Testis (tissue), 3 donors: Measurements from ENCODE around the gene SH2D3C. TPM values are rescaled to one million over a fixed set of nuclear protein-coding genes. Genes with fewer than 3 reads are reported as not detected.

Source experiments
- DNase-seq: peaks from one replicate; pipeline ENCODE4 v3.0.0-alpha.2; 2019
- H3K27ac ChIP-seq, 2 donors: fragments of 200-600 bp; sonication (generic); one replicate each; pipeline ENCODE4 v1.5.1; 2019
- H3K27me3 ChIP-seq: fragments of 200-600 bp; sonication (generic); one replicate; pipeline ENCODE4 v1.5.1; 2019
- H3K36me3 ChIP-seq: fragments of 200-600 bp; sonication (generic); one replicate; pipeline ENCODE4 v1.5.1; 2017; ENCODE audit warnings: low read depth; ENCODE audit errors: missing control alignments
- H3K4me1 ChIP-seq: fragments of 200-600 bp; sonication (generic); one replicate; pipeline ENCODE4 v1.5.1; 2019
- H3K4me3 ChIP-seq, 2 donors: fragments of 200-600 bp; sonication (generic); one replicate each; pipeline ENCODE4 v1.5.1; 2017 to 2019
- H3K9me3 ChIP-seq: fragments of 200-600 bp; sonication (generic); one replicate; pipeline ENCODE4 v1.5.1; 2017
- CTCF ChIP-seq, 3 experiments: fragments of 450-650 bp in 2 of 3; fragments of 200-600 bp in 1 of 3; sonication (generic) in 1 of 3; IDR thresholded peaks; one replicate each; pipeline ENCODE4 v1.5.1; 2016 to 2019; ENCODE audit warnings: antibody characterized with exemption in 3 of 3, mild to moderate bottlenecking in 2 of 3, moderate library complexity in 1 of 3
- POLR2A ChIP-seq: fragments of 450-650 bp; IDR thresholded peaks from one replicate; pipeline ENCODE4 v1.6.1; 2017; ENCODE audit warnings: antibody characterized with exemption, mild to moderate bottlenecking, moderate library complexity
- WGBS, 2 donors: methylation state at CpG; one replicate each; pipeline ENCODE4 v1.1.5; 2018; 5-methylcytosine and 5-hydroxymethylcytosine counted together
- intact Hi-C: fragments of 100-400 bp; cut with DNase I; formaldehyde crosslinking; loops from one replicate; pipeline ENCODE4 v1.15.1; 2023; ENCODE audit warnings: low total_unique reads
- polyA plus RNA-seq: library from polyadenylated mRNA; stranded (reverse); fragments of 350-450 nt; fragmentation: Illumina TruSeq; extraction: RNeasy Lipid Tissue Mini Kit (QIAGEN cat#74804); gene quantifications from one replicate; pipeline ENCODE4 v1.2.3, GENCODE V29; 2014; ENCODE audit warnings: low read depth, low replicate concordance; ENCODE audit not compliant: insufficient read depth
- total RNA-seq, 2 donors: library from RNA; depleted of rRNA; stranded (reverse); fragments of >200 nt; gene quantifications; one replicate each; pipeline ENCODE4 v1.2.3, GENCODE V29; 2016

Gene SH2D3C
- total and polyA plus RNA-seq, 3 donors from 2014 or later, result 6.6 to 9.6 (median 8.8) TPM

- 93 to 94% methylated on average over 5 of the region's 5 CpGs for WGBS, 2 donors
Measured at GRCh38 chr9:127723444-127723843, 55.0 kb downstream of the SH2D3C start.

GRCh38 chr9:127723013-127723412 is 55.5 kb downstream of the SH2D3C start:
- no peaks in the 10 kb centered on the region for H3K27me3 ChIP-seq
- no peaks in the 10 kb centered on the region for H3K36me3 ChIP-seq
- DNase-seq, result no peak
- H3K9me3 ChIP-seq, result no peaks in the 10 kb centered on the region
- TF ChIP-seq CTCF (IDR thresholded peaks at IDR 0.05) (no peak), POLR2A (no peak)
- H3K4me1 ChIP-seq, result peaks cover 18% of the 10 kb centered on the region
- 97 to 98% methylated on average over 10 to 13 of the region's 13 CpGs for WGBS, 2 donors
- intact Hi-C loops, result no loop called here
- no peak overlapping the region for H3K27ac ChIP-seq
- H3K4me3 ChIP-seq, result no peak overlapping the region

More at GRCh38 chr9:127723444-127723843, 55.0 kb downstream of the SH2D3C start:
- intact Hi-C loops, result no loop called here
- Histone ChIP-seq H3K27me3 (no peaks in the 10 kb centered on the region), H3K36me3 (no peaks in the 10 kb centered on the region), H3K27ac (no peak overlapping the region), H3K9me3 (no peaks in the 10 kb centered on the region), H3K4me1 (peaks cover 18% of the 10 kb centered on the region), H3K4me3 (no peak overlapping the region)
- DNase-seq, result no peak
- TF ChIP-seq CTCF (IDR thresholded peaks at IDR 0.05) (no peak), POLR2A (no peak)

- Histone ChIP-seq H3K27me3 (no peaks in the 10 kb centered on the region), H3K4me3 (no peak overlapping the region), H3K9me3 (no peaks in the 10 kb centered on the region), H3K4me1 (peaks cover 18% of the 10 kb centered on the region), H3K27ac (no peak overlapping the region), H3K36me3 (no peaks in the 10 kb centered on the region)
- WGBS, 2 donors, result 58 to 69% methylated on average over 8 to 12 of the region's 12 CpGs
- TF ChIP-seq POLR2A, result no peak
- TF ChIP-seq CTCF (IDR thresholded peaks at IDR 0.05), result no peak
- DNase-seq, result no peak
- intact Hi-C loops, result no loop called here
Measured at GRCh38 chr9:127722055-127722745, 56.3 kb downstream of the SH2D3C start.

- intact Hi-C loops, result no loop called here
- no peak overlapping the region for H3K27ac ChIP-seq
- DNase-seq, result no peak
- WGBS, 2 donors, result 71 to 76% methylated on average over 4 to 11 of the region's 11 CpGs
- peaks cover 21% of the 10 kb centered on the region for H3K4me1 ChIP-seq
- no peaks in the 10 kb centered on the region for H3K27me3 ChIP-seq
- no peak overlapping the region for H3K4me3 ChIP-seq
- no peaks in the 10 kb centered on the region for H3K9me3 ChIP-seq
- no peaks in the 10 kb centered on the region for H3K36me3 ChIP-seq
- no peak for TF ChIP-seq CTCF (IDR thresholded peaks at IDR 0.05)
- no peak for TF ChIP-seq POLR2A
Measured at GRCh38 chr9:127721391-127721821, 57.1 kb downstream of the SH2D3C start.

GRCh38 chr9:127720865-127721227 is 57.6 kb downstream of the SH2D3C start:
- TF ChIP-seq CTCF (IDR thresholded peaks at IDR 0.05) (no peak), POLR2A (no peak)
- Histone ChIP-seq H3K36me3 (no peaks in the 10 kb centered on the region), H3K27me3 (no peaks in the 10 kb centered on the region), H3K4me3 (no peak overlapping the region), H3K4me1 (peaks cover 25% of the 10 kb centered on the region), H3K9me3 (no peaks in the 10 kb centered on the region), H3K27ac (no peak overlapping the region)
- no peak for DNase-seq
- intact Hi-C loops, result no loop called here
